Measurements from ENCODE around the gene GALNT12.

GALNT12 gene

GRCh38 chr9:98899408-98900056, 92.1 kb downstream of the GALNT12 start:
- no peak for DNase-seq (ENCODE audit: low read depth in 1 of 2, low spot score in 1 of 2)

Data from stimulated activated CD4-positive, alpha-beta T cell treated with anti-CD3 and anti-CD28 coated beads, Interleukin-15, amount 100 ng/mL, for 1 hour (primary cell).